GM12891 (cell line): ENCODE data around the gene PLA2R1.

Experiments used
- PAX5 ChIP-seq: IDR thresholded peaks from 2 replicates; pipeline ENCODE4 v1.6.1; 2011; ENCODE audit warnings: low read length, moderate library complexity, mild to moderate bottlenecking; ENCODE audit not compliant: insufficient read depth, severe bottlenecking
- POLR2A ChIP-seq: IDR thresholded peaks from 2 replicates; pipeline ENCODE4 v1.6.1; 2011; ENCODE audit warnings: low read depth, low read length, control low read depth
- POLR2AphosphoS5 ChIP-seq: IDR thresholded peaks from 2 replicates; pipeline ENCODE4 v1.6.1; 2011; ENCODE audit warnings: low read depth, low read length, control low read depth
- POU2F2 ChIP-seq: IDR thresholded peaks from 2 replicates; pipeline ENCODE4 v1.6.1; 2011; ENCODE audit warnings: low read depth, mild to moderate bottlenecking, control low read depth, low read length, moderate library complexity
- SPI1 ChIP-seq: IDR thresholded peaks from 2 replicates; pipeline ENCODE4 v1.6.1; 2011; ENCODE audit warnings: low read depth, low read length, control low read depth
- TAF1 ChIP-seq: IDR thresholded peaks from 2 replicates; pipeline ENCODE4 v1.6.1; 2011; ENCODE audit warnings: low read depth, low read length, control low read depth

- TF ChIP-seq POLR2A (no peak), TAF1 (no peak), POU2F2 (no peak), SPI1 (peak; percentile 96), POLR2AphosphoS5 (no peak), PAX5 (no peak)
Measured at GRCh38 chr2:159963700-159964099, 98.7 kb downstream of the PLA2R1 start.
